ENCODE results near the gene ACAA1. TPM values are rescaled to one million over a fixed set of nuclear protein-coding genes. Genes with fewer than 3 reads are reported as not detected.

ACAA1 gene
- total RNA-seq, 1 donor from 2014 or later = 111 TPM

DNA sequence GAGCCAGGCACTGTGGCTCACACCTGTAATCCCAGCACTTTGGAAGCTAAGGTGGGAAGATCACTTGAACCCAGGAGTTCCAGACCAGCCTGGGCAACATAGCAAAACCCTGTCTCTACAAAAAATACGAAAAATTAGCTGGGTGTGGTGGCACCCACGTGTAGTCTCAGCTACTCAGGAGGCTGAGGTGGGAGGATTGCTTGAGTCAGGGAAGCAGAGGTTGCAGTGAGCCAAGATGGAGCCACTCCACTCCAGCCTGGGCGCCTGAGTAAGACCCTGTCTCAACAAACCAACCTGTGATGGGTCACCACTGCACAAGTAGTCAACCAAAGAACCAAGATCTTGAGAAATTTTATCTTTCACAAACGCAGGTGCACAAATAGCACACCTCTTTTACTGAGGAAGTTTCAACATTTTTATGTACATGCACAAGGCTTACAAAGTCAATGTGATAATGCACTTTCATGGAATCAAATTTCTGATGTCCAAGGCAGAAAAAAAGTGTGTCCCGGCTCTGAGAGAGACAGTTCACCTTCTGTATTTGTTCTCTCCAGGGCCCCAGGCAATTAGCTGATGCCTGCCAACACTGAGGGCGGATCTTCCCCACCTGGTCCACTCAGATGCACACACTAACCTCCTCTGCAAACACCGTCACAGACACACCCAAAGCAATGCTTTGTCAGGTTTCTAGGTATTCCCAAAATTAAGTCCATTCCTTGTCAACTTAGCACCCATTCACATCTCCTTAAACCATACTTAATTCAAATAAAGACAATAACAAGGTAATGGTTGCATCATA, 12.4 kb downstream of the ACAA1 start:
- DNase-seq = no peak
- intact Hi-C loops (cut with DNase I) = loop anchor here (10.0 kb wide), 1 partner anchor 350 kb away; no protein-coding TSS in a partner anchor
- no peak for ATAC-seq (ENCODE audit: poor library complexity)

DNA sequence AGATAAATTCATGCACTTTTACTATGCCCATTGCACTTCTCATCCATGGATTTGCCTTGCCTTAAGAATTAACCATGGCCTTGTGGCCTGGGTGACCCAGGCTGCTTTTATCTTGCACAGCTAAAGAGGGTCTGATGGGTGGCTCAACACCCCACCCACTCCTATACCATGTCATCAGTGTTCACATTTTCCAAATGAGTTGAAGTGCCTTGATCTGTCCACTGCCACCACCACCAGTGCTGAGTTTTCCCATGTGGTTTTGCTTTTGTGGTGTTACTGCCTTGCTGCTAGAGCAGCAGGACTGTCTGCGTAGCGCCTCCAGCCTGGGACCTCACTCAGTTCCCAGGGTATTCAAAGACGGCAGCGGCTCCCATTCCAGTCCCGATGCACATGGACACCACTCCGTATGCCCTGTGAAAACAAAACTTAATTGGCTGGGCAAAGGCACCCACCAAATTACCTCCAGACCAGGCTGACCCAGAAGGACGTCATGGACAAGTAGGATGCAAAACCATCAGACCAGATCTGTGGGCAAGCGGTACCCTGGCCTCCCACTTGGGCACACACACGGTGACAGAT, 14.1 kb downstream of the ACAA1 start:
- intact Hi-C loops (cut with DNase I) = loop anchor here (10.0 kb wide), 1 partner anchor 352 kb away; no protein-coding TSS in a partner anchor

DNA sequence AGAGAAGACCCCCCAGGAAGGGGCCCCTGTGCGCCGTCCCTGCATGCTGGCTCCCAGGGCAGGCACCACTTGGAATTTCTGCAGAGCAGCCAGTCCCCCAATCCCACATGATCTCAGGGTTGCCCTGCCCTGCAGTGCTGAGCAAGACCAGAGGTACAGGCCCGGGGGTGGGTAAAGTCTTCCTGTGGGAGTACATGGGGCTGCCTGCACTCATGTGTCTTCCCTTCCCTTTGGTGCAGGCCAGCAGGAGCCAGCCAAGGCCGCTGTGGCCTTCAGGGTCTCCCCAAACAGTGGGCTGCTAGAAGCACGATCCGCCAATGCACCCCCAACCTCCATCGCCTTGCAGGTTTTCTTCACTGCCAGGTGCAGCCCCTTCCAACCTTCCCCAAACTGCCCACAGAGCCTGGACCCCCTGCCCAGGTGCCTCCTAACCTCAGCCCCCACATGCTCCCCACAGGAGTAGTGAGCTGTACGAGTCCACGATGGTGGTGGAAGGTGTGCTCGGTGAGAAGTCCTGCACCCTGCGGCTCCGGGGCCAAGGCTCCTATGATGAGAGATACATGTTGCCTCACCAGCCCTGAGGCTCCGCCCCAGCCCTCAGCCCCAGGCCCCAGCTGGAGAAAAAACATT, 15.0 kb downstream of the ACAA1 start:
- no peak for ATAC-seq (ENCODE audit: poor library complexity)
- intact Hi-C loops (cut with DNase I) = loop anchor here (10.0 kb wide), 1 partner anchor 353 kb away; no protein-coding TSS in a partner anchor
- DNase-seq = peak; percentile 30

More for the DNA sequence above, 14.1 kb downstream of the ACAA1 start:
- no peak for ATAC-seq (ENCODE audit: poor library complexity)
- DNase-seq = peak; percentile 24

DNA sequence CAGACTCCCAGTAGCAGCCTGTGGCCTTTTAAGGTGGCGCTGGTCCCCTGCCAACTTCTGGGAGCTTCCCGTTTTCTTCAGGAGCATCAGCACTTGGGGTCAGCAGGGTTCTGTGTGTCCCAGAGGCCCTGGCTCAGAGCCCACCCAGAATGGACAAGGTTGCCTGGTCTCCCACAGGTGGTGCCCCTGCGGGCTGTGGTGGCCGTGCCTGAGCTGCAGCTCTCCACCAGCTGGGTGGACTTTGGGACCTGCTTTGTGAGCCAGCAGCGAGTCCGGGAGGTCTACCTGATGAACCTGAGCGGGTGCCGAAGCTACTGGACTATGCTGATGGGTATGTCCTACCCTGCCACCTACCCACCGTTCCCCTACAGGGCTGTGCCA, 15.5 kb downstream of the ACAA1 start:
- ATAC-seq (ENCODE audit: poor library complexity) = no peak
- intact Hi-C loops (cut with DNase I) = loop anchor here (10.0 kb wide), 1 partner anchor 353 kb away; no protein-coding TSS in a partner anchor
- peak; percentile 49 for DNase-seq

DNA sequence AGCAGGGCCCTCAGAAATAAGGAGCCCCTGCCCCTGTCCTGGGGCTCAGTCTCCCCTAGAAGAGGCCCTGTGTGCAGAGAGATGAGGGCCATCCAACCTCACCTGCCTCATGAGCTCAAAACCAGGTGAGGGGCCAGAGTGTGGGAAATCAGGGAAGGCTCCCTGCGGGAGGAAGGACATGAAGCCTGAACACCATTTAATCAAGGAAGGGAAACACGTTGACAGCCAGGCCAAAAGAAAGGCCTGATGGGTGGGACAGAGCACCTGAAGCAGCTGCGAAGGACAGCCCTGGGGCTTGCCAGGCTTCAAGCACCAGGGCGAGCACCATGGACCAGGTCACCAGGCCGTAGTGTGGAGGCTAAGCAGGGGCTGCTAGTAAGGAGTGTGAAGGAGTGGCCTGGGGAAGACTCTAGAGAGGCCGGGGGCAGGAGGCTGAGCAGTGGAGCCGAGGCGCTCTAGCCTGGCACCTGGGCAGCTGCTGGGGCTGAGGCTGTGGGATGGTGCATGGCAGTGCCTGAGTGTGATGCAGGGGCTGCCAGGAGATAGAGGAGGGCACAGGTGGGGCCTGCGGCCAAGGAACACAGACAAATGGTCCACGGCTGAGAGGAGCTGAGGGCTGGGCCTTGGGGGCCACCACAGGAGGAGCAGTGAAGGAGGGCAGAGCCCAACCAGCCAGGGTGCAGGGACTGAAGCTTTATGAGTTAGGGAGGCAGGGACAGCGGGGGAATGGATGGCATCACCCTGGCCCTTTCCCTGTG, 16.1 kb downstream of the ACAA1 start:
- ATAC-seq (ENCODE audit: poor library complexity) = no peak
- intact Hi-C loops (cut with DNase I) = loop anchor here (10.0 kb wide), 1 partner anchor 354 kb away; no protein-coding TSS in a partner anchor
- peak; percentile 31 for DNase-seq

DNA sequence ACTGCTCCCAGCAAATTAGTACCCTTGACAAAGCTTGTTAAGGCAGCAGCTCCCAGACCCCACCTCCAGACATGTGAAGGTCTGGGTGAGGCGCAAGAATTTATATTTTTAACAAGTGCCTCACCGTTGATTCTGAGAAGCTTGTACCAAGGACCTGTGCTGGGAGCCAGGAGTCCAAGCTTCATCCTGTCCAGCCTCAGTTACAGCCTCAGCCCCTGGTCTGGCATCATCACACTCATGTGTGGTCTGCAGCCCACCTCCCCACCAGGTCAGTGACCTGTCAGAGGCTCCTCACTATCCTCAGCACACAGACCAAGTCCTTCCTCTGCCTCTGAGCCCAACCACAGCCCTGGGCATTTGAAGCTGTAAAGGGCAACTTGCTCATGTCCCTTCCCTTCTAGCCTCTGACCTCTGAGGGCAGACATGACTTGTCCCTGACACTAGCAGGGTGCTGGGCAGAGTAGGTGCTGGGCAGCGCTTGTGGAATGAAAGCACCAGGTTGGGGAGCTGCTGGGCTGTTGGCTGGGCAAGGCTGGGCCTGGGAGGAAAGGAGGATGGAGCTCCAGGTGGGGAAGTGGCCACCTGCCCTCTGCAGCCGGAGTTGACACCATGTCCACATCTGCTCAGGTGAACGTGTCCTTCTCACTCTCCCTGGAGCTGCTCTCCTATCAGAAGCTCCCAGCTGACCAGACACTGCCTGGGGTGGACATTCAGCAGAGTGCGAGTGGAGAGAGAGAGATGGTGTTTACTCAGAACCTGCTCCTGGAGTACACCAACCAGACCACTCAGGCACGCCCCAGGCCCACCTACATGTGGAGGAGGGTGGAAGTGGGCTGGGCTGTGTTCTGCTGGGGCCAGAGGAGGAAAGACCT, 16.9 kb downstream of the ACAA1 start:
- ATAC-seq (ENCODE audit: poor library complexity) = no peak
- intact Hi-C loops (cut with DNase I) = loop anchor here (10.0 kb wide), 1 partner anchor 355 kb away; no protein-coding TSS in a partner anchor
- DNase-seq = peak; percentile 26

DNA sequence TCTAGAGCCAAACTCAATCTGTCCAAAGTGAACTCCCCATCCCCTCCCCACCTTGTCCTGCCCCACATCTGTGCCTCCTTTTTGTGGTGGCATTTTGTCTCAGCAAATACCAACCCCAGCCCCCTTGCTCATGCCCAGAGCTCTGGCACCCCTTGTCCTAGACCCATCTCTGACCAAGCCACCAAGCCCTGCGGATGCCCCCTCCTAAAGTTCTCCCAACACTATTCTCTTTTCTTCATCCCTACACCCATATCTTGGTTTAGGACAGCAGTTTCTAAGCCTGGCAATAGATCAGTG, 17.7 kb downstream of the ACAA1 start:
- intact Hi-C loops (cut with DNase I) = no loop called here
- no peak for ATAC-seq (ENCODE audit: poor library complexity)
- DNase-seq = peak; percentile 8

DNA sequence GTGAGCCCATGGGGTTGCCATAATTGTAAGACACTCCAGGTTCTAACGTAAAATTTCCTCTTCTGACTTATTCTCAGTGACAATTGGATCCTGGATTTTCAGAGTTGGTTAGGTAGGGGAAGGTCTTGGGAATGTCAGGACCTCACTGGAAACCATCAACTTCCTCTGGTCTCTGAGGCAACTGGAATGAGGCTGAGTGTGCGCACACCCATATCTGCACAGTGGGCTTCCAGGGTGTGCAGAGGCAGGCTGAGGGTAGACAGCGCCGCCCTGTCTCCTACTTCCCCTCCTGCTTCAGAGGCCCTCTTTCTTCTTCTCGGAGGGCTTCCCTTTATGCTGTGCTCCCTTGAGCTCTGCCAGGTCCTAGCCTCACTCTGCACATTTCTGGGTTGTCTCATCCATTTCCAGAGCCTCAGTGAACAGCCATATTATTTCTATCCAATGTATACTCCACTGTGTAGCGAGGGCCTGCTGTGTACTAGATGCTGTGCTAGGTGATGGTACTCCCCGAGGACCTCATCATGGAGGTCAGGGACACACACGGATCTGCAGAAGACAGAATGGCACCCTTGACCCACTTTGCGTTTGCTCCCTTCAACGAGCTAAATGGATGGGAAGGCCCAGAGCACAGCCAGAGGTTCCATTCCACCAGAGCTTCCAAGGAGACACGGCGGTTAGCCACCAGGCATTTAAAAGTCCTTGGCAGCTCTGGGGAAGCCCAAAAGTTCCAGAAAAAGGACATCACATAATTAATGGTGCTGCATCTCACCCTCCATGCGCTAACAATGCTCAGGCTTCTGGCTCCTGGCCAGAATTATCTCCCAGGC, 18.3 kb downstream of the ACAA1 start:
- ATAC-seq (ENCODE audit: poor library complexity) (no peak), DNase-seq (peak; percentile 17)
- intact Hi-C loops (cut with DNase I) = no loop called here

DNA sequence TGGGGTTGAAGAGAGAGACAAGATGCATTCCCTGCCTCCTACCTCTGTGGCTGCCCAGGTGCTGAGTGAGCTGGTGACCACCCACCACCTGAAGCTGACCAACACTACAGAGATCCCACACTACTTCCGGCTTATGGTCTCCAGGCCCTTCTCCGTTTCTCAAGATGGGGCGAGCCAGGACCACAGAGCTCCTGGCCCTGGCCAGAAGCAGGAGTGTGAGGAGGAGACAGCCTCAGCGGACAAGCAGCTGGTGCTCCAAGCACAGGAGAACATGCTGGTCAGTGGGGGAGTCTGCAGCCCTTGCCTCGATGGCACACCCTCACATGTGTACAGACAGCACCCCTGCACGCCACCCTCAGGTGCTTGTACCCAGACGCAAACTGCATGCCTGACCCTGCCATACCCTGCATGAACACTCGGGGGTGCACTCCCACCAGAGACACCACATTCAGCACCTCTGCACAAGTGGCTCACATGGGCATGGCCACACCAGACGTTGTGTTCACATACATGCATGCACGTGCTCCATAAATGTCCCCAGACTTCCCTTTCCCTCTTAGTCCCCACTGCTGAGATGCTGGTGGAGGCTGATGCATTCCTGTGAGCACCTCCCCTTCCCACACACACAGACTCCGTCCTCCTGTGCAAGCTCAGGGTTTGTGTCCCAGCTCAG, 19.0 kb downstream of the ACAA1 start:
- intact Hi-C loops (cut with DNase I) = no loop called here
- ATAC-seq (ENCODE audit: poor library complexity) = peak; percentile 80
- peak; percentile 78 for DNase-seq

DNA sequence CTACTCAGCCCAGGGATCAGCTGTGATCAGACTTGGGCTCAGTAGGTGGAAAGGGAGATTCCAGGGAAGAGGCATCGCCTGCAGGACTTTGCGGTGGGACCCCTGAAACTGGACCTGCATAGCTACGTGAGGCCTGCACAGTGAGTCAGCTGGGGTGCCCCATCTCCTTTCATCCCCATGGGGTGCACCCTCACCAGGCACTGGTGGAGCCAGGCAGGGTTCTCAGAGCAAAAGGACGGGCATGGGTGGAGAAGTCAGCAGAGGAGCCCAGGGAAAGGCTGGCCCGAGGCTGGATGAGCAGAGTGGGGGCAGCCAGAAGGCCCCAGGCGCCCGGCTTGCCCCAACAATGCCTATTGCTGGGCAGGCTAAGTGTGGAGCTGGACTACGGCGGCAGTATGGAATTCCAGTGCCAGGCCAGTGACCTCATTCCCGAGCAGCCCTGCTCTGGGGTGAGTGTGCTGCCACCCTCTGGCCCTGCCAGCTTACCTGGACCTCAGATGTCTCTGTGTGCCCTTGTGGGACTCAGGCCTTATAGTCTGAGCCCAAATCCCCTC, 19.7 kb downstream of the ACAA1 start:
- intact Hi-C loops (cut with DNase I) = no loop called here
- DNase-seq = peak; percentile 58
- ATAC-seq (ENCODE audit: poor library complexity) = peak; percentile 84

DNA sequence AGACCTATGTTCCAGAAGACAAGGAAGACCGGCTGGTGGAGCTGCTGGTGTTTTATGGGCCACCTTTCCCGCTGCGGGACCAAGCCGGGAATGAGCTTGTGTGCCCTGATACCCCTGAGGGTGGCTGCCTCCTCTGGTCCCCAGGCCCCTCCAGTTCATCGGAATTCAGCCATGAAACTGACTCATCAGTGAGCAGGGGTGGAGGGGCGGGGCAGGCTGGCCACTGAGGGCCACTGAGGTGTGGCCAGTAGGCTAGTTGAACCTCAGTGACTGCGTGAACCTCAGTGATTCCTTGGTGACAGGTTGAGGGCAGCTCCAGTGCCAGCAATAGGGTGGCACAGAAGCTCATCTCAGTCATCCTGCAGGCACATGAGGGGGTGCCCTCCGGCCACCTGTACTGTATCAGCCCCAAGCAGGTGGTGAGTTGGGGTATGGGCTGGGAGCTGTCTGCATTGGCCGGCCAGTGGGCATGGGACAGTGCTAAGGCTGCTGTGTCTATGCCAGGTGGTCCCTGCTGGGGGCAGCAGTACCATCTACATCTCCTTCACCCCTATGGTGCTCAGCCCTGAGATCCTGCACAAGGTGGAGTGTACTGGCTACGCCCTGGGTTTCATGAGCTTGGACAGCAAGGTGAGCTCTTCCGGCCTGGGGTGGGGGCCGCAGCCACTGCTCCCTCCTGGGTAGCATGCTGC, 20.3 kb downstream of the ACAA1 start:
- intact Hi-C loops (cut with DNase I) = no loop called here
- ATAC-seq (ENCODE audit: poor library complexity) (no peak), DNase-seq (peak; percentile 36)

DNA sequence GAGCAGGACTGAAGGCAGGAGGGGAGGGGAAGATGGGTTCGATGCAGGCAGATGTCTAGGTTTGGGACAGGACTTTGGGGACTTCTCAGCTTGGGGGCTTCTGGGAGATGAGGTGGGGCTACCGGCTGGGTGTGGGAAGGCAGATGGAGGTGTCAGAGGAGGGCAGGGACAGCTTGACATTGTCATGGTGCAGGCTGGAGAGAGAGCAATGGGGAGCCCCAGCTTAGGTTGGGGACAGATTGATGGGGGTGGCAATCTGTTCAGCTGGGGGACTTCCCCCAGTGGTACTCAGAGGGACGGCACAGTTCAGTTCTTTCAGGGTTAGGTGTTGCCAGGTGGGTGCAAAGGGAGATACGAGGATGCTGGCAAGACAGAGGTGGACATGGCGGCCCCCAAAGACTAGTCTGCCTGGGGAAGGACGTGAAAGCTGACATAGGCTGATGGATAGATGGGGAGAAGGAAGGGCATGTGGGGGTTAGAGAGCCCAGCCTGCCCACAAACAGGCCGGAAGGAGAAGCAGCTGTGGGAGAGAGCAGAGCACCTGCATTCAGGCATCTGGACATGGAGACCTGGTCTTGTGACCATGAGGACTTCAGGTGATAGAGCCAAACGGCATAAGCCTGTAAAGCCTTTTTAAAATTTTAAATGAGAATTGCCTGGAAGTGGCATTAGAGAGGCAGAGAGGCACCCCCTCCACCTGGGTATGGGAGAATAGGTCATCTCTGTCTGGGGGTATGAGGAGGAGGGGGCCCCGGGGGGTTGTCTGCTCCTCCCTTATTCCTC, 21.1 kb downstream of the ACAA1 start:
- intact Hi-C loops (cut with DNase I) = no loop called here

DNA sequence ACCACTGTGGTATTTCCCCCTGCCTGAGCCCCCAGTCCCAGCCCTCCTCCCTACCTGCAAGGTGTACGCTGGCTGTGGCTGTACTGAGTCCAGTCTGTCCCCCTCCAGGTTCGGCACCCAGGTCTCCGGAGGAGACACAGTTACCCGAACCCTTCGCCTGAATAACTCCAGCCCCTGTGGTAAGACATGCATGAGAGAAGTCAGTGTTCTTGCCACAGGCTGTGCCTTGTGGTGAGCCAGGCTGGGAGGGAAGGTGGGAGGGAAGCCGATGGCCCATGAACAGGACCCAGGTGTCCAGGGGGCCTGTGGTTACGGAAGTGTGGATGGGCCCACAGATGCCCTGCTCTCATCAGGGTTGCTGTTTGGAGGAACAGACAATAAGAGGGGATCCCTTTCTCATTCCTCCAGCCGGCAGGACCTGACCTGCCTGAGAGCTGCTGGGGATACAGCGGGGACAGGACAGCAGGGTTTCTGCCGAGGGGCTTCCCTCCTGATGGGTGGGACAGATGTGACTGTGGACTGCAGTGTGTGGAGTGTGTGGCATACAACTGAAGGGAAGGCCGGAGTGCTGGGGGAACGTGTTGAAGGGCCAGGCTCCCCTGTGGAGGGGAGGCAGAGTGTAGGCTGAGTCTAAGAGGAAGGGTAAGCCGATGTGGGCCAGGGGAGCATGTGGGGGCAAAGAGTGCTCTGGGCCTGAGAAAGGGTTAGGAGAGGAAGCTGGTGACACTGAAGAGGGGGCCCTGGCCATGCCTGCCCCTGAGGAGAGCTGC, 21.9 kb downstream of the ACAA1 start:
- ATAC-seq (ENCODE audit: poor library complexity) (no peak), DNase-seq (peak; percentile 26)
- intact Hi-C loops (cut with DNase I) = no loop called here

More for the DNA sequence above, 21.1 kb downstream of the ACAA1 start:
- ATAC-seq (ENCODE audit: poor library complexity) = no peak
- no peak for DNase-seq

DNA sequence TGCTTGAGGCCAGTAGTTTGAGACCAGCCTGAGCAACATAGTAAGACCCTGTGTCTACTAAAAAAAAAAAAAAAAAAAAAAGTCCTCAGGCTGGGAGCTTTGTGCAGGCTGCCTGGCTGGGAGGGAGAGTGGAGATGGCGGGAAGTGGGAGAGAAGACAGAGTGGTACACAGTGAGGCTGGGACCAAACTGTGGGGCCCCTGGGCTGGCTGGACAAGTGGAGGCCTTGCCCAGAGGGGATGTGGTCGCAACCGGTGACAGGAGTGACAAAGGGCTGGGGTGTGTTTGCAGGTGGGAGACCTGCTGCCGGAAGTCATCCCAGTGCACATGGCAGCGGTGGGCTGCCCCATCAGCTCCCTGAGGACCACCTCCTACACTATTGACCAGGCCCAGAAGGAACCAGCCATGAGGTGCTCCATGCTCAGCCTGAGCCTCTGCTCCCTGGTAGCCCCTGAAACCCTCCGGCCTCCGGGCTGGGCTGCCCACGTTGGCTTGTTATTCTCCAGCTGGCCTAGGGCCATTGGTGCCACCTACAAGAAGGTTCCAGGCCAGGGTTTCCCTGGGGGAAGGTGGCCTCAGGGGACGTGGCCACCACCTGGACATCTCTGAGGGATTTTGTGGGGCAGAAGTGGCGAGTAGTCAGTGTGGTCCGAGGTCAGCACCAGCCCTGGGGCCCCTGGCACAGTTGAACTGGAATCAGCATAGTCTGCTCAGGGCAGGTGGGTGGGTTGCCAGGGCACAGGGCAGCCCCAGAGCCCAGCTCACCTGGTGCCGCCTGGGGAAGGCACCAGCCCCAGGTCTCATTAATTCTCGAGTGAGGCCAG, 22.7 kb downstream of the ACAA1 start:
- DNase-seq (peak; percentile 24), ATAC-seq (ENCODE audit: poor library complexity) (no peak)
- intact Hi-C loops (cut with DNase I) = no loop called here
